GM12892 (cell line): Measurements from ENCODE around the gene SLC6A6.

Source experiments
- POLR2A ChIP-seq: IDR thresholded peaks from 2 replicates; pipeline ENCODE4 v1.6.1; 2011; ENCODE audit warnings: low read depth, low read length, control low read depth
- POLR2AphosphoS5 ChIP-seq: IDR thresholded peaks from 2 replicates; pipeline ENCODE4 v1.6.1; 2011; ENCODE audit warnings: low read depth, low read length, control low read depth

DNA sequence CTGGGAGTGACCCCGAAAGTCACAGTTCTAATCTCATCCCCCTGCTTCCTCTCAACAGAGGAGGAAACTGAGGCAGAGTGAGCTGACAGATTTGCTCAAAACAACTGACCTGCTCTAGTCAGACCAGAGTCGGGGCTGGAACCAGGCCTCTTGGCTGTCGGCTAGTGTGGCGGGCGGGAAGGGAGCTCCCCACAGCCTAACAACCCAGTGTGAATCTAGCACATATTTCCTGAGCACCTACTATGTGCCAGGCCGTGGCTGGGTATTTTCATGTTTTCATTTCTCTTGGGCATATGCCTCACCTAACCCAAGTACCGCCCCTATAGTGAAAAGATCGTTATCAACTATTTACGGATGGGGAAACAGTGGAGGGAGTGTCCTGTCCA is 110.5 kb downstream of the SLC6A6 start:
- TF ChIP-seq POLR2A: no peak
- TF ChIP-seq POLR2AphosphoS5: no peak
